IMR-90 (cell line): ENCODE measurements around the gene PCBP1. TPM values are rescaled to one million over a fixed set of nuclear protein-coding genes. Genes with fewer than 3 reads are reported as not detected.

Source experiments
- ATAC-seq: fragments of 200-7000 bp; cut with Tn5 transposase; 2 replicates; pipeline ENCODE4 v1.9.1; 2020; ENCODE audit warnings: low read depth, mild to moderate bottlenecking, moderate library complexity
- BruUV-seq: library from RNA; stranded (reverse); fragments of 400-500 nt; replicated peaks from 2 replicates; lab custom pipeline; 2021; lab: Mats Ljungman, UMichigan
- CTCF ChIA-PET: fragments of 300-600 bp; formaldehyde crosslinking; extraction: SDS; loops from one replicate; lab custom pipeline; 2021; ENCODE audit warnings: antibody characterized with exemption; lab: Yijun Ruan, JAX
- POLR2A ChIA-PET: fragments of 300-600 bp; sonication (Branson Sonifier 250); formaldehyde crosslinking; loops from one replicate; lab custom pipeline; 2022; ENCODE audit warnings: antibody characterized with exemption; ENCODE audit not compliant: unreplicated experiment; lab: Charles Lee
- DNase-seq: peaks from one replicate; pipeline ENCODE4 v3.0.0; 2013
- H2AFZ ChIP-seq: replicated peaks from 2 replicates; pipeline ENCODE3; 2013; ENCODE audit warnings: low read length, mild to moderate bottlenecking; ENCODE audit not compliant: poor library complexity
- H2AK5ac ChIP-seq: 2 replicates; pipeline ENCODE4 v1.6.1; 2013; ENCODE audit warnings: low read depth, low read length, inconsistent platforms
- H2AK9ac ChIP-seq: replicated peaks from 2 replicates; pipeline ENCODE3; 2013; ENCODE audit warnings: mild to moderate bottlenecking, low read depth, low read length, moderate library complexity; ENCODE audit not compliant: poor library complexity
- H2BK120ac ChIP-seq: 2 replicates; pipeline ENCODE4 v1.6.1; 2013; ENCODE audit warnings: low read depth, low read length, inconsistent platforms
- H2BK15ac ChIP-seq: 3 replicates; pipeline ENCODE4 v1.6.1; 2013; ENCODE audit warnings: low read depth, low read length, inconsistent platforms
- H2BK20ac ChIP-seq: 2 replicates; pipeline ENCODE4 v1.6.1; 2013; ENCODE audit warnings: low read depth, mild to moderate bottlenecking, inconsistent platforms, low read length, moderate library complexity
- H2BK5ac ChIP-seq: 2 replicates; pipeline ENCODE4 v1.6.1; 2013; ENCODE audit warnings: mild to moderate bottlenecking, low read depth, low read length, inconsistent platforms; ENCODE audit not compliant: poor library complexity, severe bottlenecking
- H3K14ac ChIP-seq: replicated peaks from 2 replicates; pipeline ENCODE4 v1.6.1; 2013; ENCODE audit warnings: low read depth, low read length, inconsistent platforms
- H3K18ac ChIP-seq: 2 replicates; pipeline ENCODE4 v1.6.1; 2013; ENCODE audit warnings: low read depth, low read length, control low read depth
- H3K23ac ChIP-seq: 2 replicates; pipeline ENCODE4 v1.6.1; 2013; ENCODE audit warnings: low read depth, low read length, inconsistent platforms
- H3K27ac ChIP-seq: 2 replicates; pipeline ENCODE4 v1.5.1; 2013; ENCODE audit warnings: mild to moderate bottlenecking, control low read depth, low read length; ENCODE audit not compliant: insufficient read depth
- H3K27me3 ChIP-seq: 2 replicates; pipeline ENCODE4 v1.6.1; 2013; ENCODE audit warnings: low read length; ENCODE audit not compliant: control insufficient read depth, insufficient read depth
- H3K36me3 ChIP-seq: 2 replicates; pipeline ENCODE4 v1.6.1; 2013; ENCODE audit warnings: low read length, mixed read lengths; ENCODE audit not compliant: control insufficient read depth, insufficient read depth
- H3K4ac ChIP-seq: 2 replicates; pipeline ENCODE4 v1.6.1; 2013; ENCODE audit warnings: low read depth, low read length, inconsistent platforms
- H3K4me1 ChIP-seq: 2 replicates; pipeline ENCODE4 v1.6.1; 2013; ENCODE audit warnings: low read length, mixed read lengths; ENCODE audit not compliant: control insufficient read depth, insufficient read depth
- H3K4me2 ChIP-seq: 2 replicates; pipeline ENCODE4 v1.6.1; 2013; ENCODE audit warnings: low read depth, mild to moderate bottlenecking, control low read depth, low read length, moderate library complexity
- H3K4me3 ChIP-seq: 2 replicates; pipeline ENCODE4 v1.5.1; 2013; ENCODE audit warnings: low read depth, mild to moderate bottlenecking, control low read depth, low read length, moderate library complexity; ENCODE audit not compliant: insufficient read depth
- H3K56ac ChIP-seq: 2 replicates; pipeline ENCODE4 v1.6.1; 2013; ENCODE audit warnings: low read length, inconsistent platforms; ENCODE audit not compliant: insufficient read depth; ENCODE audit errors: extremely low read depth
- H3K79me1 ChIP-seq, 2 experiments: 2 replicates each; pipeline ENCODE4 v1.6.1; 2013; ENCODE audit warnings: low read length in 2 of 2, inconsistent platforms in 1 of 2, low read depth in 1 of 2
- H3K9ac ChIP-seq: 2 replicates; pipeline ENCODE4 v1.6.1; 2013; ENCODE audit warnings: low read depth, low read length, control low read depth
- H3K9me1 ChIP-seq: 2 replicates; pipeline ENCODE4 v1.6.1; 2013; ENCODE audit warnings: low read length, inconsistent platforms; ENCODE audit not compliant: insufficient read depth
- H3K9me3 ChIP-seq: 2 replicates; pipeline ENCODE4 v1.6.1; 2013; ENCODE audit warnings: low read length; ENCODE audit not compliant: control insufficient read depth, insufficient read depth
- H4K20me1 ChIP-seq: 2 replicates; pipeline ENCODE4 v1.6.1; 2013; ENCODE audit warnings: low read length, inconsistent platforms; ENCODE audit not compliant: insufficient read depth
- H4K5ac ChIP-seq: 2 replicates; pipeline ENCODE4 v1.6.1; 2013; ENCODE audit warnings: mild to moderate bottlenecking, low read depth, low read length, control low read depth
- H4K8ac ChIP-seq, 2 experiments: 2 replicates each; pipeline ENCODE4 v1.6.1; 2013; ENCODE audit warnings: low read depth in 2 of 2, low read length in 2 of 2, control low read depth in 1 of 2, inconsistent platforms in 1 of 2
- H4K91ac ChIP-seq: 2 replicates; pipeline ENCODE4 v1.6.1; 2013; ENCODE audit warnings: low read depth, low read length, inconsistent platforms; ENCODE audit not compliant: insufficient read depth
- BHLHE40 ChIP-seq: fragments of 150-350 bp; IDR thresholded peaks from 2 replicates; pipeline ENCODE4 v1.6.1; 2016; ENCODE audit warnings: mild to moderate bottlenecking, low read depth, low read length
- CEBPB ChIP-seq: IDR thresholded peaks from 2 replicates; pipeline ENCODE4 v1.6.1; 2012; ENCODE audit warnings: low read depth, low read length, improper control_type of control experiment
- CHD1 ChIP-seq: IDR thresholded peaks from 2 replicates; pipeline ENCODE4 v1.6.1; 2012; ENCODE audit warnings: low read depth, low read length, improper control_type of control experiment
- MAFK ChIP-seq: IDR thresholded peaks from 2 replicates; pipeline ENCODE4 v1.6.1; 2012; ENCODE audit warnings: low read depth, low read length, improper control_type of control experiment
- MAZ ChIP-seq: IDR thresholded peaks from 2 replicates; pipeline ENCODE4 v1.6.1; 2012; ENCODE audit warnings: low read depth, mild to moderate bottlenecking, low read length, improper control_type of control experiment, moderate library complexity, borderline replicate concordance
- MXI1 ChIP-seq: IDR thresholded peaks from 2 replicates; pipeline ENCODE4 v1.6.1; 2012; ENCODE audit warnings: low read depth, mild to moderate bottlenecking, low read length, moderate library complexity, borderline replicate concordance
- NFE2L2 ChIP-seq: fragments of 150-350 bp; IDR thresholded peaks from 2 replicates; pipeline ENCODE4 v1.6.1; 2016; ENCODE audit warnings: low read depth, mild to moderate bottlenecking, low read length
- POLR2A ChIP-seq: IDR thresholded peaks from 2 replicates; pipeline ENCODE4 v1.6.1; 2012; ENCODE audit warnings: mild to moderate bottlenecking, low read depth, low read length
- RAD21 ChIP-seq: IDR thresholded peaks from 2 replicates; pipeline ENCODE4 v1.6.1; 2012; ENCODE audit warnings: low read length, improper control_type of control experiment
- RCOR1 ChIP-seq: IDR thresholded peaks from 2 replicates; pipeline ENCODE4 v1.6.1; 2012; ENCODE audit warnings: mild to moderate bottlenecking, low read length, improper control_type of control experiment; ENCODE audit not compliant: insufficient replicate concordance
- RFX5 ChIP-seq: IDR thresholded peaks from 2 replicates; pipeline ENCODE4 v1.8.0; 2012; ENCODE audit warnings: low read depth, mild to moderate bottlenecking, low read length, moderate library complexity
- WGBS, 2 experiments: methylation state at CpG; one replicate each; pipeline versions ENCODE4 v1.1.5 to v1.1.7; 2013; ENCODE audit warnings: missing lambda C conversion rate in 2 of 2; ENCODE audit not compliant: insufficient read length in 1 of 2; ENCODE audit errors: extremely low coverage in 2 of 2; 5-methylcytosine and 5-hydroxymethylcytosine counted together
- dilution Hi-C: fragments of 300-500 bp; cut with HindIII; formaldehyde crosslinking; loops from one replicate; pipeline ENCODE4 v1.14.3; 2018; ENCODE audit warnings: low sequenced_read_pairs; ENCODE audit not compliant: unreplicated experiment
- in situ Hi-C: fragments of 300-500 bp; cut with MboI; formaldehyde crosslinking; loops from 3 replicates; pipeline ENCODE4 v1.14.3; 2019; ENCODE audit warnings: low sequenced_read_pairs, inconsistent platforms, mixed read lengths
- intact Hi-C: fragments of 100-400 bp; cut with micrococcal nuclease; formaldehyde crosslinking; loops from 2 replicates; pipeline ENCODE4 v1.10.0; 2022
- polyA plus RNA-seq, 3 experiments: library from polyadenylated mRNA; depleted of rRNA; stranded (reverse); fragments of >200 nt; gene quantifications; 2 replicates each; pipeline ENCODE4 v1.2.3, GENCODE V29; 2012; ENCODE audit warnings: low replicate concordance in 1 of 3
- total RNA-seq: library from RNA; depleted of rRNA; stranded (reverse); fragments of >200 nt; gene quantifications from 2 replicates; pipeline ENCODE4 v1.2.3, GENCODE V29; 2012
- TF ChIP-seq, protein P1 (sequence below): fragments of 150-350 bp; IDR thresholded peaks from 2 replicates; pipeline ENCODE4 v1.6.1; 2016; ENCODE audit warnings: low read depth, mild to moderate bottlenecking, low read length, moderate library complexity, borderline replicate concordance
- TF ChIP-seq, protein P2 (sequence below): fragments of 150-350 bp; IDR thresholded peaks from 2 replicates; pipeline ENCODE4 v1.6.1; 2017; ENCODE audit warnings: mild to moderate bottlenecking, antibody characterized with exemption, low read length, low read depth

PCBP1 gene
- total and polyA plus RNA-seq, 2 of the 4 experiments (the other 2 are of a cell fraction), result 33.7 to 166 TPM

GRCh38 chr2:70050631-70051425 lies 36.4 kb upstream of the PCBP1 start:
- Histone ChIP-seq H3K79me1 (no peaks in the 10 kb centered on the region), H3K4me3 (no peak overlapping the region), H3K23ac (no peak overlapping the region), H2AFZ (no peak overlapping the region), H2AK5ac (no peak overlapping the region), H3K4ac (no peak overlapping the region), H3K9me1 (peaks cover 7% of the 10 kb centered on the region; the same call in 1 of the 2 replicates), H4K5ac (no peak overlapping the region), H3K9ac (no peak overlapping the region), H4K91ac (no peak overlapping the region), H3K56ac (no peak overlapping the region), H2BK15ac (no peak overlapping the region), H3K9me3 (no peaks in the 10 kb centered on the region), H3K14ac (no peak overlapping the region), H2BK5ac (no peak overlapping the region), H2BK20ac (no peak overlapping the region), H3K27me3 (no peaks in the 10 kb centered on the region), H3K27ac (no peak overlapping the region), H3K18ac (no peak overlapping the region), H3K4me1 (no peaks in the 10 kb centered on the region), H2AK9ac (no peak overlapping the region), H2BK120ac (no peak overlapping the region), H4K20me1 (no peaks in the 10 kb centered on the region), H3K36me3 (peaks cover 10% of the 10 kb centered on the region), H3K4me2 (no peak overlapping the region), H4K8ac (no peak overlapping the region)
- BruUV-seq, result no TSS peak
- dilution Hi-C loops (no loop called here), in situ Hi-C loops (loop anchor here (25.0 kb wide), 1 partner anchor 314 kb away; the partner anchor contains the start of gene ANXA4), intact Hi-C loops (no loop called here)
- whole genome bisulfite sequencing, 2 experiments, result no CpG with 5 or more reads among the region's 5 CpGs
- no peak for ATAC-seq
- ChIA-PET CTCF (no interaction called here), POLR2A (no interaction called here)
- no peak for DNase-seq
- TF ChIP-seq BHLHE40 (no peak), MAZ (no peak), RFX5 (no peak), POLR2A (no peak), CHD1 (no peak), RAD21 (no peak), NFE2L2 (no peak), MAFK (no peak), RCOR1 (no peak), CEBPB (no peak), MXI1 (no peak)
- TF ChIP-seq, protein P1, sequence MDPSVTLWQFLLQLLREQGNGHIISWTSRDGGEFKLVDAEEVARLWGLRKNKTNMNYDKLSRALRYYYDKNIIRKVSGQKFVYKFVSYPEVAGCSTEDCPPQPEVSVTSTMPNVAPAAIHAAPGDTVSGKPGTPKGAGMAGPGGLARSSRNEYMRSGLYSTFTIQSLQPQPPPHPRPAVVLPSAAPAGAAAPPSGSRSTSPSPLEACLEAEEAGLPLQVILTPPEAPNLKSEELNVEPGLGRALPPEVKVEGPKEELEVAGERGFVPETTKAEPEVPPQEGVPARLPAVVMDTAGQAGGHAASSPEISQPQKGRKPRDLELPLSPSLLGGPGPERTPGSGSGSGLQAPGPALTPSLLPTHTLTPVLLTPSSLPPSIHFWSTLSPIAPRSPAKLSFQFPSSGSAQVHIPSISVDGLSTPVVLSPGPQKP, result no peak
- TF ChIP-seq, protein P2, sequence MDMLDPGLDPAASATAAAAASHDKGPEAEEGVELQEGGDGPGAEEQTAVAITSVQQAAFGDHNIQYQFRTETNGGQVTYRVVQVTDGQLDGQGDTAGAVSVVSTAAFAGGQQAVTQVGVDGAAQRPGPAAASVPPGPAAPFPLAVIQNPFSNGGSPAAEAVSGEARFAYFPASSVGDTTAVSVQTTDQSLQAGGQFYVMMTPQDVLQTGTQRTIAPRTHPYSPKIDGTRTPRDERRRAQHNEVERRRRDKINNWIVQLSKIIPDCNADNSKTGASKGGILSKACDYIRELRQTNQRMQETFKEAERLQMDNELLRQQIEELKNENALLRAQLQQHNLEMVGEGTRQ, result no peak
